Measurements from ENCODE around the gene RHOXF2B.
"Not testable (repeated sequence)": the region's sequence is repeated elsewhere in the genome, so short reads cannot be mapped to it uniquely, and the experiment has no call there.

RHOXF2B gene

GRCh38 chrX:120104707-120105106, 27.2 kb upstream of the RHOXF2B start:
- CTCF ChIA-PET = interaction anchor here (0.7 kb wide), 1 partner anchor 100 kb away, joined by 4 read pairs; no protein-coding TSS in a partner anchor
- H3K4me1 ChIP-seq (ENCODE audit: control insufficient read depth, insufficient read depth, low read length); H3K4me3 ChIP-seq (ENCODE audit: low read depth, low read length); H3K27ac ChIP-seq (ENCODE audit: extremely low read depth, low read depth, low read length); H3K9me3 ChIP-seq (ENCODE audit: control insufficient read depth, insufficient read depth, low read depth, low read length); POLR2A ChIA-PET; H3K36me3 ChIP-seq (ENCODE audit: control insufficient read depth in 2 of 2, insufficient read depth in 1 of 2, low read length in 2 of 2): not testable (repeated sequence)
- TF ChIP-seq ZNF146 (tag by site-specific recombination; IDR thresholded peaks at IDR 0.05) = peak; percentile 85

GRCh38 chrX:120101057-120101456, 23.6 kb upstream of the RHOXF2B start:
- CTCF ChIA-PET = not testable (repeated sequence)

GRCh38 chrX:120090208-120090607, 12.7 kb upstream of the RHOXF2B start:
- CTCF ChIA-PET = interaction anchor here (0.6 to 1.2 kb wide), 6 partner anchors 9 to 756 kb away, joined by 3 to 5 read pairs (median 4); no protein-coding TSS in a partner anchor
- Histone ChIP-seq H3K4me3 (ENCODE audit: low read depth, low read length) (no peak overlapping the region), H3K27ac (ENCODE audit: extremely low read depth, low read depth, low read length) (no peak overlapping the region), H3K36me3 (ENCODE audit: control insufficient read depth in 2 of 2, insufficient read depth in 1 of 2, low read length in 2 of 2) (no peaks in the 10 kb centered on the region), H3K9me3 (ENCODE audit: control insufficient read depth, insufficient read depth, low read depth, low read length) (no peaks in the 10 kb centered on the region), H3K4me1 (ENCODE audit: control insufficient read depth, insufficient read depth, low read length) (no peaks in the 10 kb centered on the region)
- POLR2A ChIA-PET = no interaction called here
- TF ChIP-seq ZNF514 (tag by site-specific recombination; IDR thresholded peaks at IDR 0.05) (no peak), OVOL3 (tag by site-specific recombination; IDR thresholded peaks at IDR 0.05) (no peak), ZNF670 (tag by site-specific recombination; IDR thresholded peaks at IDR 0.05; ENCODE audit: low read depth) (no peak), ZBTB10 (tag by site-specific recombination; IDR thresholded peaks at IDR 0.05) (no peak), ZNF449 (tag by site-specific recombination; IDR thresholded peaks at IDR 0.05) (no peak), PRDM4 (tag by site-specific recombination; IDR thresholded peaks at IDR 0.05) (no peak), ZNF530 (tag by site-specific recombination; IDR thresholded peaks at IDR 0.05; ENCODE audit: low read depth) (no peak), ZNF223 (tag by site-specific recombination; IDR thresholded peaks at IDR 0.05) (no peak), ZSCAN30 (tag by site-specific recombination; IDR thresholded peaks at IDR 0.05) (no peak), ZNF792 (tag by site-specific recombination; IDR thresholded peaks at IDR 0.05) (no peak), PBX3 (CRISPR knock-in tag; IDR thresholded peaks at IDR 0.05) (no peak), ZFP3 (tag by site-specific recombination; IDR thresholded peaks at IDR 0.05; ENCODE audit: low read depth) (no peak)

More at GRCh38 chrX:120101057-120101456, 23.6 kb upstream of the RHOXF2B start:
- H3K4me3 ChIP-seq (ENCODE audit: low read depth, low read length); H3K9me3 ChIP-seq (ENCODE audit: control insufficient read depth, insufficient read depth, low read depth, low read length); H3K36me3 ChIP-seq (ENCODE audit: control insufficient read depth in 2 of 2, insufficient read depth in 1 of 2, low read length in 2 of 2); H3K4me1 ChIP-seq (ENCODE audit: control insufficient read depth, insufficient read depth, low read length); H3K27ac ChIP-seq (ENCODE audit: extremely low read depth, low read depth, low read length); POLR2A ChIA-PET: not testable (repeated sequence)
